Esophagus muscularis mucosa (tissue), 4 donors: ENCODE measurements around the gene PDE4D. TPM values are rescaled to one million over a fixed set of nuclear protein-coding genes. Genes with fewer than 3 reads are reported as not detected.

Source experiments
- DNase-seq: peaks from one replicate; pipeline ENCODE4 v3.0.0-alpha.2; 2017; ENCODE audit errors: extremely low spot score
- H3K27ac ChIP-seq, 4 donors: fragments of 200-600 bp; sonication (generic); replicated peaks in 1 of 4; 1 replicate in 3 of 4; 2 replicates in 1 of 4; pipeline ENCODE4 v1.5.1; 2016 to 2019; ENCODE audit warnings: mild to moderate bottlenecking in 1 of 4
- H3K27me3 ChIP-seq, 4 donors: fragments of 200-600 bp; sonication (generic); one replicate each; pipeline versions ENCODE4 v1.5.1 to v1.6.0; 2016 to 2019
- H3K36me3 ChIP-seq, 4 donors: fragments of 200-600 bp; sonication (generic); one replicate each; pipeline ENCODE4 v1.5.1; 2016 to 2019
- H3K4me1 ChIP-seq, 4 donors: fragments of 200-600 bp; sonication (generic); one replicate each; pipeline ENCODE4 v1.5.1; 2016 to 2019
- H3K4me3 ChIP-seq, 4 donors: fragments of 200-600 bp; sonication (generic); 1 replicate in 2 of 4; 2 replicates in 2 of 4; pipeline ENCODE4 v1.5.1; 2016 to 2019; ENCODE audit warnings: mild to moderate bottlenecking in 4 of 4, moderate library complexity in 1 of 4
- H3K9me3 ChIP-seq, 4 donors: fragments of 200-600 bp; sonication (generic); 1 replicate in 3 of 4; 2 replicates in 1 of 4; pipeline ENCODE4 v1.5.1; 2016 to 2019
- CTCF ChIP-seq, 3 experiments: fragments of 200-600 bp in 2 of 3; fragments of 450-650 bp in 1 of 3; sonication (generic) in 2 of 3; IDR thresholded peaks; one replicate each; pipeline ENCODE4 v1.5.1; 2017 to 2019; ENCODE audit warnings: antibody characterized with exemption in 3 of 3, mild to moderate bottlenecking in 2 of 3, moderate library complexity in 1 of 3
- EP300 ChIP-seq: sonication (generic); formaldehyde crosslinking; IDR thresholded peaks from one replicate; pipeline ENCODE4 v1.6.1; 2017; ENCODE audit warnings: antibody characterized with exemption
- POLR2A ChIP-seq: fragments of 450-650 bp; IDR thresholded peaks from one replicate; pipeline ENCODE4 v1.6.1; 2017; ENCODE audit warnings: antibody characterized with exemption, moderate library complexity, mild to moderate bottlenecking, low read depth
- POLR2AphosphoS5 ChIP-seq, 2 donors: sonication (generic); formaldehyde crosslinking; IDR thresholded peaks; one replicate each; pipeline ENCODE4 v1.6.1; 2017; ENCODE audit warnings: antibody characterized with exemption in 2 of 2
- WGBS: methylation state at CpG from one replicate; pipeline ENCODE4 v1.1.5; 2018; 5-methylcytosine and 5-hydroxymethylcytosine counted together
- intact Hi-C: fragments of 100-400 bp; cut with DNase I; formaldehyde crosslinking; loops from one replicate; pipeline ENCODE4 v1.15.1; 2023
- total RNA-seq, 4 donors: library from RNA; depleted of rRNA; stranded (reverse); fragments of >200 nt; gene quantifications; one replicate each; pipeline versions ENCODE4 v1.1.0 to v1.2.1, GENCODE V29; 2016

The PDE4D gene
- total RNA-seq, 4 donors from 2014 or later = 39.2 to 87.0 (median 50.2) TPM

GRCh38 chr5:59169081-59169767, 724.3 kb downstream of the PDE4D start:
- H3K27ac ChIP-seq = no peak overlapping the region
- H3K4me3 ChIP-seq = no peak overlapping the region
- intact Hi-C loops = no loop called here
- no peaks in the 10 kb centered on the region for H3K36me3 ChIP-seq
- no peaks in the 10 kb centered on the region for H3K9me3 ChIP-seq
- DNase-seq = no peak
- H3K4me1 ChIP-seq = peaks cover 3 to 26% (median 22%) of the 10 kb centered on the region in 4 donors
- no peak for TF ChIP-seq EP300
- WGBS = 64% methylated on average over 7 of the region's 7 CpGs
- H3K27me3 ChIP-seq = no peaks in the 10 kb centered on the region

GRCh38 chr5:59168067-59168466, 725.5 kb downstream of the PDE4D start:
- DNase-seq = no peak
- intact Hi-C loops = no loop called here
- Histone ChIP-seq H3K36me3 (no peaks in the 10 kb centered on the region), H3K27me3 (no peaks in the 10 kb centered on the region), H3K4me1 (peaks cover 3 to 30% (median 24%) of the 10 kb centered on the region in 4 donors), H3K27ac (no peak overlapping the region), H3K9me3 (no peaks in the 10 kb centered on the region), H3K4me3 (no peak overlapping the region)
- WGBS = 91% methylated on average over 3 of the region's 6 CpGs
- TF ChIP-seq POLR2AphosphoS5 (IDR thresholded peaks at IDR 0.05) (no peak), POLR2A (no peak), CTCF (IDR thresholded peaks at IDR 0.05) (no peak), EP300 (no peak)

GRCh38 chr5:59164041-59164830, 729.3 kb downstream of the PDE4D start:
- WGBS = 72% methylated on average over 7 of the region's 7 CpGs

GRCh38 chr5:59161221-59162105, 732.1 kb downstream of the PDE4D start:
- TF ChIP-seq POLR2AphosphoS5 (IDR thresholded peaks at IDR 0.05) = no peak
- Histone ChIP-seq H3K36me3 (no peaks in the 10 kb centered on the region), H3K4me1 (peaks cover 7 to 36% (median 22%) of the 10 kb centered on the region in 4 donors), H3K4me3 (no peak overlapping the region), H3K9me3 (no peaks in the 10 kb centered on the region), H3K27me3 (no peaks in the 10 kb centered on the region), H3K27ac (no peak overlapping the region)
- intact Hi-C loops = no loop called here
- 94% methylated on average over 9 of the region's 9 CpGs for WGBS
- no peak for DNase-seq

More at GRCh38 chr5:59164041-59164830, 729.3 kb downstream of the PDE4D start:
- no peaks in the 10 kb centered on the region for H3K27me3 ChIP-seq
- no peaks in the 10 kb centered on the region for H3K36me3 ChIP-seq
- no peaks in the 10 kb centered on the region for H3K9me3 ChIP-seq
- H3K4me3 ChIP-seq = no peak overlapping the region
- H3K27ac ChIP-seq = no peak overlapping the region
- intact Hi-C loops = no loop called here
- TF ChIP-seq POLR2AphosphoS5 (IDR thresholded peaks at IDR 0.05) = no peak
- no peak for TF ChIP-seq EP300
- TF ChIP-seq POLR2A = no peak
- TF ChIP-seq CTCF (IDR thresholded peaks at IDR 0.05) = no peak
- DNase-seq = no peak
- peaks cover 3 to 31% (median 18%) of the 10 kb centered on the region in 4 donors for H3K4me1 ChIP-seq

- no peak for DNase-seq
- peaks cover 7 to 27% (median 14%) of the 10 kb centered on the region in 4 donors for H3K4me1 ChIP-seq
- no peak overlapping the region for H3K4me3 ChIP-seq
- intact Hi-C loops = no loop called here
- no peaks in the 10 kb centered on the region for H3K27me3 ChIP-seq
- TF ChIP-seq POLR2AphosphoS5 (IDR thresholded peaks at IDR 0.05) (no peak), CTCF (IDR thresholded peaks at IDR 0.05) (no peak), POLR2A (no peak), EP300 (no peak)
- no peaks in the 10 kb centered on the region for H3K36me3 ChIP-seq
- no peaks in the 10 kb centered on the region for H3K9me3 ChIP-seq
- WGBS = 45% methylated on average over 2 of the region's 2 CpGs
- H3K27ac ChIP-seq = peak overlapping the region in 1 of 4 donors; percentile 24
Observed at GRCh38 chr5:59158637-59159391, 734.7 kb downstream of the PDE4D start.
